Measurements from ENCODE around the gene PPP4R2. TPM values are rescaled to one million over a fixed set of nuclear protein-coding genes. Genes with fewer than 3 reads are reported as not detected.

Gene PPP4R2
- total and polyA plus RNA-seq, 12 donors, result 14.2 to 90.1 (median 56.1) TPM

DNA sequence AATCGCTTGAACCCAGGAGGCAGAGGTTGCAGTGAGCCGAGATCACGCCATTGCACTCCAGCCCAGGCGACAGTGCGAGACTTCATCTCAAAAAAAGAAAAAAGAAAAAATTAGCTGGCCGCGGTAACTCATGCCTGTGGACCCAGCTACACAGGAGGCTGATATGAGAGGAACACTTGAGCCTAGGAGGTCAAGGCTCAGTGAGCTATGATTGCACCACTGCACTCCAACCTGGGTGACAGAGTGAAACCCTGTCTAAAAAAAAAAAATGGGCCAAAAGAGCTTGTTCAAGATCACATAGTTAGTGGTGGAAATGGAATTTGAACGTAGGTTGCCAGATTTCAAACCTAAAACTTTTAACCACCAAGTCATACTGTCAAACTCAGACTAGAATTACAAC lies 46.2 kb upstream of the PPP4R2 start:
- no peak overlapping the region for H3K27ac ChIP-seq
- no peak for DNase-seq
- no peaks in the 10 kb centered on the region for H3K27me3 ChIP-seq
- 91 to 95% (median 95%) methylated on average over 8 of the region's 8 CpGs for WGBS, 4 donors
- H3K4me1 ChIP-seq (replicated peaks in 1 of 2), result no peaks in the 10 kb centered on the region
- intact Hi-C loops (cut with DNase I), result no loop called here
- no peaks in the 10 kb centered on the region for H3K36me3 ChIP-seq (replicated peaks in 1 of 2)
- H3K9me3 ChIP-seq (replicated peaks in 1 of 3), result no peaks in the 10 kb centered on the region
- H3K4me3 ChIP-seq, result no peak overlapping the region
- TF ChIP-seq POLR2A (IDR thresholded peaks at IDR 0.05) (no peak), CTCF (IDR thresholded peaks at IDR 0.05) (no peak)

DNA sequence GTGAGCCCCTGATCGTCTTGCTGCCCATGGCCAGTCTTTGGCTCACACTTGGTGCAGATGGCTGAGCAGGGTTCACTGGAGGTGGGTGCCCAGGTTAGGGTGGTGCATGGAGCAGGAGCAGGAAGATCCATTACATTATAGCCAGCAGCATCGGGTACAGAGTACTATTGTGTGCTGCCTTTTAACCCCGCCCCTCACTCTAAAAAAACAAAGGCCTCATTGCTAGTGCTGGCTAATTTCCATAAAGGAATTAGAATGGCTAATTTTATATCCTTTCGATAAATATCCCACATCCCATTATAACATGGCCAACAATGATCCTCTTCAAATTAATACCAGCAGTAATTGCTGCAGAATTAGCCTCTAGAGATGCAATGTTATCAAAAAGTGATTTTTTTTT lies 45.8 kb upstream of the PPP4R2 start:
- Histone ChIP-seq H3K4me3 (no peak overlapping the region), H3K9me3 (replicated peaks in 1 of 3) (no peaks in the 10 kb centered on the region), H3K4me1 (replicated peaks in 1 of 2) (no peaks in the 10 kb centered on the region), H3K27ac (no peak overlapping the region), H3K36me3 (replicated peaks in 1 of 2) (no peaks in the 10 kb centered on the region), H3K27me3 (no peaks in the 10 kb centered on the region)
- TF ChIP-seq POLR2A (IDR thresholded peaks at IDR 0.05), result no peak
- no peak for TF ChIP-seq CTCF (IDR thresholded peaks at IDR 0.05)
- no peak for DNase-seq
- intact Hi-C loops (cut with DNase I), result no loop called here
- WGBS, 4 donors, result 84 to 93% (median 87%) methylated on average over 4 of the region's 4 CpGs

DNA sequence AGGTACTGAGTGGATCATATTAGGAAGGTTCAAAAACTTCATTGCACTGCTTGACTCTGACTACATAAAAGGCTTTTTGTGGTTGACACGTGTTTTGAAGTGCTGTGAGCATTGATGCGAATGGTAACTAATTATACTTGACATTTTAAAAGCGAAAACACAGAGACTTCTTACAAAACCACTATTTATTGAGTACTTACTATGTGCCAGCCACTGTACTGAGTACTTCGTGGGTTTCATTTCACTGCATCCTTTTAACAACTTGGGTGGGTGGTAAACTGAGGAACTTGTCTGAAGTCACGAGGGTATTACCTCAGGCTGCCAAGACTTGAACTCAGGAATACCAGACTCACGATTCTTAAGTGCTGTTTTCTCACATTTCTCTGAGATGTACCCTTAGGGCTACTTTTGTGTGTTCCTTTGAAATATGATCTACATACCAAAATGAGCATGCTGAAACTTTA lies 45.3 kb upstream of the PPP4R2 start:
- H3K36me3 ChIP-seq (replicated peaks in 1 of 2), result no peaks in the 10 kb centered on the region
- no peak for DNase-seq
- intact Hi-C loops (cut with DNase I), result no loop called here
- no peaks in the 10 kb centered on the region for H3K4me1 ChIP-seq (replicated peaks in 1 of 2)
- no peak overlapping the region for H3K27ac ChIP-seq
- 72 to 86% (median 81%) methylated on average over 6 of the region's 6 CpGs for WGBS, 4 donors
- TF ChIP-seq CTCF (IDR thresholded peaks at IDR 0.05) (no peak), POLR2A (IDR thresholded peaks at IDR 0.05) (no peak)
- no peaks in the 10 kb centered on the region for H3K9me3 ChIP-seq (replicated peaks in 1 of 3)
- no peak overlapping the region for H3K4me3 ChIP-seq
- no peaks in the 10 kb centered on the region for H3K27me3 ChIP-seq

- WGBS, 4 donors, result 67 to 80% (median 77%) methylated on average over 7 of the region's 7 CpGs
- Histone ChIP-seq H3K27me3 (no peaks in the 10 kb centered on the region), H3K27ac (peak overlapping the region in 4 of 5 donors; percentile 27 to 57 (median 42)), H3K4me1 (replicated peaks in 1 of 2) (peaks cover 0 to 3% of the 10 kb centered on the region in 2 donors), H3K9me3 (replicated peaks in 1 of 3) (no peaks in the 10 kb centered on the region), H3K36me3 (replicated peaks in 1 of 2) (no peaks in the 10 kb centered on the region), H3K4me3 (no peak overlapping the region)
- peak in 6 of 7 donors; percentile 45 to 70 (median 62) for DNase-seq
- TF ChIP-seq POLR2A (IDR thresholded peaks at IDR 0.05) (no peak), CTCF (IDR thresholded peaks at IDR 0.05) (no peak)
- intact Hi-C loops (cut with DNase I), result no loop called here
These were observed 43.2 kb upstream of the PPP4R2 start for GRCh38 chr3:72953325-72953956.

All from adrenal gland (tissue), 12 donors.